Measurements from ENCODE around the gene IL37. TPM values are rescaled to one million over a fixed set of nuclear protein-coding genes. Genes with fewer than 3 reads are reported as not detected.

IL37 gene
- total and polyA plus RNA-seq, 2 experiments from 2014 or later, result not detected

DNA sequence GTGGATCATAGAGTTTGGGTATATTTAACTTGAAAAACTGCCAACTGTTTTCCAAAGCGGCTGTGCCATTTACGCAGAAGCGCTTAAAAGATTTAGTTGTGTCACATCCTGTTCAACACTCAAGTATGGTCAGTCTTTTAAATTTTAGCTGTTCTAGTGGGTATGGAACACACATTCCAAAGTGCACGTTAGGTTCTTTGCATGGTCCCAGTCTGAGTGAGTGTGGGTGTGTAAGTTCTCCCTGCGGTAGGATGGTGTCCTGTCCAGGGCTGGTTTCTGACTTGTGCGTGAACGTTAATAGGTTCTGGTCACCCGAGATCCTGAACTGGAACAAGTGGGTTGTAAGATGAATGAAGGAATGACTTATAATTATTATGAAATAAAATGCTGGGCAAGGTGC is 38.5 kb downstream of the IL37 start:
- no peaks in the 10 kb centered on the region for H3K79me2 ChIP-seq (replicated peaks; ENCODE audit: insufficient read depth)
- Mint-ChIP-seq H3K36me3 (ENCODE audit: low read depth) (no peaks in the 10 kb centered on the region), H3K4me1 (no peaks in the 10 kb centered on the region), H3K9me3 (peaks cover 8% of the 10 kb centered on the region; the same call in 2 of the 3 replicates), H3K4me3 (no peak overlapping the region), H3K27me3 (ENCODE audit: insufficient read depth, low read depth, poor library complexity) (no peaks in the 10 kb centered on the region), H3K27ac (no peak overlapping the region)
- H3F3A ChIP-seq (replicated peaks; ENCODE audit: low read depth), result no peaks in the 10 kb centered on the region
- TF ChIP-seq CREB1 (CRISPR knock-in tag; IDR thresholded peaks at IDR 0.05; ENCODE audit: low read depth) (no peak), EZH2 (IDR thresholded peaks at IDR 0.05; ENCODE audit: low read depth, unreplicated experiment) (no peak), JUNB (IDR thresholded peaks at IDR 0.05; ENCODE audit: unreplicated experiment) (no peak), STAT1 (IDR thresholded peaks at IDR 0.05; ENCODE audit: unreplicated experiment) (no peak)
- ATAC-seq (no peak), DNase-seq (ENCODE audit: low spot score) (no peak)
- H3K9me2 ChIP-seq (ENCODE audit: insufficient read depth), result no peaks in the 10 kb centered on the region
- H3K4me1 ChIP-seq (ENCODE audit: insufficient read depth), result no peaks in the 10 kb centered on the region
- no peak overlapping the region for H2AFZ ChIP-seq
- H3K27ac ChIP-seq (ENCODE audit: low read depth), result no peak overlapping the region
- H3K27me3 ChIP-seq (ENCODE audit: insufficient read depth), result no peaks in the 10 kb centered on the region
- H3K4me2 ChIP-seq, result no peak overlapping the region
- no peak overlapping the region for H3K4me3 ChIP-seq
- 0 out of 2 replicates have a peak, but pooled peaks cover 6% of the 10 kb centered on the region for H3K36me3 ChIP-seq (ENCODE audit: insufficient read depth)
- H4K20me1 ChIP-seq (replicated peaks; ENCODE audit: insufficient read depth), result no peaks in the 10 kb centered on the region

DNA sequence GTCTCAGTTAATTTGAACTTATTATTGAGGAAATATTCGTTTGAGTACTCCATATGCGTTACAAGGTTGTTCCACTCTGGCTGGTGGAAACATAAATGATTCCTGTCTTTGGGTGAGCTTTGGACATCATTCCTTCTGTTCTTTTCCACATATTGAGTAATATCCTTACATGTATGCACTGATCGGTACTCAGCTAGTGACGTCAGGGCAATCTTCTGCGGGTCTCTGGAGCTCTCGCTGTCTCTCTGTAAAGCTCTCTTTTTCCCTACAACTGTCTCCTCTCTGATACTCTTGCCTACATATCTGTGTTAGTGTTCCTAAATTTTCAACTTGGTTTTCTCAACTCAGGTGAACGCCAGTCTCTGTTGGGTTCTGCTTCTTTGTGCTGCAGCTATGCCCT is 43.4 kb downstream of the IL37 start:
- peaks cover 4% of the 10 kb centered on the region; the same call in 1 of the 2 replicates for H3K4me1 ChIP-seq (ENCODE audit: insufficient read depth)
- no peak overlapping the region for H3K4me3 ChIP-seq
- H3K9me2 ChIP-seq (ENCODE audit: insufficient read depth), result no peaks in the 10 kb centered on the region
- Mint-ChIP-seq H3K4me3 (no peak overlapping the region), H3K27me3 (ENCODE audit: insufficient read depth, low read depth, poor library complexity) (no peaks in the 10 kb centered on the region), H3K36me3 (ENCODE audit: low read depth) (no peaks in the 10 kb centered on the region), H3K4me1 (no peaks in the 10 kb centered on the region), H3K9me3 (peaks cover 6% of the 10 kb centered on the region; the same call in 2 of the 3 replicates), H3K27ac (no peak overlapping the region)
- no peaks in the 10 kb centered on the region for H4K20me1 ChIP-seq (replicated peaks; ENCODE audit: insufficient read depth)
- no peaks in the 10 kb centered on the region for H3K27me3 ChIP-seq (ENCODE audit: insufficient read depth)
- no peak overlapping the region for H2AFZ ChIP-seq
- H3K4me2 ChIP-seq, result no peak overlapping the region
- DNase-seq (ENCODE audit: low spot score) (no peak), ATAC-seq (no peak)
- TF ChIP-seq, protein P1, sequence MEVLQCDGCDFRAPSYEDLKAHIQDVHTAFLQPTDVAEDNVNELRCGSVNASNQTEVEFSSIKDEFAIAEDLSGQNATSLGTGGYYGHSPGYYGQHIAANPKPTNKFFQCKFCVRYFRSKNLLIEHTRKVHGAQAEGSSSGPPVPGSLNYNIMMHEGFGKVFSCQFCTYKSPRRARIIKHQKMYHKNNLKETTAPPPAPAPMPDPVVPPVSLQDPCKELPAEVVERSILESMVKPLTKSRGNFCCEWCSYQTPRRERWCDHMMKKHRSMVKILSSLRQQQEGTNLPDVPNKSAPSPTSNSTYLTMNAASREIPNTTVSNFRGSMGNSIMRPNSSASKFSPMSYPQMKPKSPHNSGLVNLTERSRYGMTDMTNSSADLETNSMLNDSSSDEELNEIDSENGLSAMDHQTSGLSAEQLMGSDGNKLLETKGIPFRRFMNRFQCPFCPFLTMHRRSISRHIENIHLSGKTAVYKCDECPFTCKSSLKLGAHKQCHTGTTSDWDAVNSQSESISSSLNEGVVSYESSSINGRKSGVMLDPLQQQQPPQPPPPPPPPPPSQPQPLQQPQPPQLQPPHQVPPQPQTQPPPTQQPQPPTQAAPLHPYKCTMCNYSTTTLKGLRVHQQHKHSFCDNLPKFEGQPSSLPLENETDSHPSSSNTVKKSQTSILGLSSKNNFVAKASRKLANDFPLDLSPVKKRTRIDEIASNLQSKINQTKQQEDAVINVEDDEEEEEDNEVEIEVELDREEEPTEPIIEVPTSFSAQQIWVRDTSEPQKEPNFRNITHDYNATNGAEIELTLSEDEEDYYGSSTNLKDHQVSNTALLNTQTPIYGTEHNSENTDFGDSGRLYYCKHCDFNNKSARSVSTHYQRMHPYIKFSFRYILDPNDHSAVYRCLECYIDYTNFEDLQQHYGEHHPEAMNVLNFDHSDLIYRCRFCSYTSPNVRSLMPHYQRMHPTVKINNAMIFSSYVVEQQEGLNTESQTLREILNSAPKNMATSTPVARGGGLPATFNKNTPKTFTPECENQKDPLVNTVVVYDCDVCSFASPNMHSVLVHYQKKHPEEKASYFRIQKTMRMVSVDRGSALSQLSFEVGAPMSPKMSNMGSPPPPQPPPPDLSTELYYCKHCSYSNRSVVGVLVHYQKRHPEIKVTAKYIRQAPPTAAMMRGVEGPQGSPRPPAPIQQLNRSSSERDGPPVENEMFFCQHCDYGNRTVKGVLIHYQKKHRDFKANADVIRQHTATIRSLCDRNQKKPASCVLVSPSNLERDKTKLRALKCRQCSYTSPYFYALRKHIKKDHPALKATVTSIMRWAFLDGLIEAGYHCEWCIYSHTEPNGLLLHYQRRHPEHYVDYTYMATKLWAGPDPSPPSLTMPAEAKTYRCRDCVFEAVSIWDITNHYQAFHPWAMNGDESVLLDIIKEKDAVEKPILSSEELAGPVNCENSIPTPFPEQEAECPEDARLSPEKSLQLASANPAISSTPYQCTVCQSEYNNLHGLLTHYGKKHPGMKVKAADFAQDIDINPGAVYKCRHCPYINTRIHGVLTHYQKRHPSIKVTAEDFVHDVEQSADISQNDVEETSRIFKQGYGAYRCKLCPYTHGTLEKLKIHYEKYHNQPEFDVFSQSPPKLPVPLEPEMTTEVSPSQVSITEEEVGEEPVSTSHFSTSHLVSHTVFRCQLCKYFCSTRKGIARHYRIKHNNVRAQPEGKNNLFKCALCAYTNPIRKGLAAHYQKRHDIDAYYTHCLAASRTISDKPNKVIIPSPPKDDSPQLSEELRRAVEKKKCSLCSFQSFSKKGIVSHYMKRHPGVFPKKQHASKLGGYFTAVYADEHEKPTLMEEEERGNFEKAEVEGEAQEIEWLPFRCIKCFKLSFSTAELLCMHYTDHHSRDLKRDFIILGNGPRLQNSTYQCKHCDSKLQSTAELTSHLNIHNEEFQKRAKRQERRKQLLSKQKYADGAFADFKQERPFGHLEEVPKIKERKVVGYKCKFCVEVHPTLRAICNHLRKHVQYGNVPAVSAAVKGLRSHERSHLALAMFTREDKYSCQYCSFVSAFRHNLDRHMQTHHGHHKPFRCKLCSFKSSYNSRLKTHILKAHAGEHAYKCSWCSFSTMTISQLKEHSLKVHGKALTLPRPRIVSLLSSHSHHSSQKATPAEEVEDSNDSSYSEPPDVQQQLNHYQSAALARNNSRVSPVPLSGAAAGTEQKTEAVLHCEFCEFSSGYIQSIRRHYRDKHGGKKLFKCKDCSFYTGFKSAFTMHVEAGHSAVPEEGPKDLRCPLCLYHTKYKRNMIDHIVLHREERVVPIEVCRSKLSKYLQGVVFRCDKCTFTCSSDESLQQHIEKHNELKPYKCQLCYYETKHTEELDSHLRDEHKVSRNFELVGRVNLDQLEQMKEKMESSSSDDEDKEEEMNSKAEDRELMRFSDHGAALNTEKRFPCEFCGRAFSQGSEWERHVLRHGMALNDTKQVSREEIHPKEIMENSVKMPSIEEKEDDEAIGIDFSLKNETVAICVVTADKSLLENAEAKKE (CRISPR knock-in tag; IDR thresholded peaks at IDR 0.05), result no peak
- TF ChIP-seq ZNF331 (CRISPR knock-in tag; IDR thresholded peaks at IDR 0.05; ENCODE audit: low read depth) (no peak), STAT1 (IDR thresholded peaks at IDR 0.05; ENCODE audit: unreplicated experiment) (no peak), EZH2phosphoT487 (IDR thresholded peaks at IDR 0.05; ENCODE audit: unreplicated experiment) (no peak), NANOG (IDR thresholded peaks at IDR 0.05; ENCODE audit: borderline replicate concordance) (no peak), EZH2 (IDR thresholded peaks at IDR 0.05; ENCODE audit: low read depth, unreplicated experiment) (no peak), ZNF114 (CRISPR knock-in tag; IDR thresholded peaks at IDR 0.05) (no peak)
- TF ChIP-seq, protein P2, sequence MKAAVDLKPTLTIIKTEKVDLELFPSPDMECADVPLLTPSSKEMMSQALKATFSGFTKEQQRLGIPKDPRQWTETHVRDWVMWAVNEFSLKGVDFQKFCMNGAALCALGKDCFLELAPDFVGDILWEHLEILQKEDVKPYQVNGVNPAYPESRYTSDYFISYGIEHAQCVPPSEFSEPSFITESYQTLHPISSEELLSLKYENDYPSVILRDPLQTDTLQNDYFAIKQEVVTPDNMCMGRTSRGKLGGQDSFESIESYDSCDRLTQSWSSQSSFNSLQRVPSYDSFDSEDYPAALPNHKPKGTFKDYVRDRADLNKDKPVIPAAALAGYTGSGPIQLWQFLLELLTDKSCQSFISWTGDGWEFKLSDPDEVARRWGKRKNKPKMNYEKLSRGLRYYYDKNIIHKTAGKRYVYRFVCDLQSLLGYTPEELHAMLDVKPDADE (IDR thresholded peaks at IDR 0.05), result no peak
- TF ChIP-seq, protein P3, sequence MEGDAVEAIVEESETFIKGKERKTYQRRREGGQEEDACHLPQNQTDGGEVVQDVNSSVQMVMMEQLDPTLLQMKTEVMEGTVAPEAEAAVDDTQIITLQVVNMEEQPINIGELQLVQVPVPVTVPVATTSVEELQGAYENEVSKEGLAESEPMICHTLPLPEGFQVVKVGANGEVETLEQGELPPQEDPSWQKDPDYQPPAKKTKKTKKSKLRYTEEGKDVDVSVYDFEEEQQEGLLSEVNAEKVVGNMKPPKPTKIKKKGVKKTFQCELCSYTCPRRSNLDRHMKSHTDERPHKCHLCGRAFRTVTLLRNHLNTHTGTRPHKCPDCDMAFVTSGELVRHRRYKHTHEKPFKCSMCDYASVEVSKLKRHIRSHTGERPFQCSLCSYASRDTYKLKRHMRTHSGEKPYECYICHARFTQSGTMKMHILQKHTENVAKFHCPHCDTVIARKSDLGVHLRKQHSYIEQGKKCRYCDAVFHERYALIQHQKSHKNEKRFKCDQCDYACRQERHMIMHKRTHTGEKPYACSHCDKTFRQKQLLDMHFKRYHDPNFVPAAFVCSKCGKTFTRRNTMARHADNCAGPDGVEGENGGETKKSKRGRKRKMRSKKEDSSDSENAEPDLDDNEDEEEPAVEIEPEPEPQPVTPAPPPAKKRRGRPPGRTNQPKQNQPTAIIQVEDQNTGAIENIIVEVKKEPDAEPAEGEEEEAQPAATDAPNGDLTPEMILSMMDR (conservative IDR thresholded peaks at IDR 0.05; ENCODE audit: low read depth in 2 of 2), result no peak
- H3F3A ChIP-seq (replicated peaks; ENCODE audit: low read depth), result no peaks in the 10 kb centered on the region
- no peaks in the 10 kb centered on the region for H3K36me3 ChIP-seq (ENCODE audit: insufficient read depth)
- H3K27ac ChIP-seq (ENCODE audit: low read depth), result no peak overlapping the region
- H3K79me2 ChIP-seq (replicated peaks; ENCODE audit: insufficient read depth), result no peaks in the 10 kb centered on the region
